Kidney epithelial cell (primary cell): ENCODE measurements around the gene KCNK4. TPM values are rescaled to one million over a fixed set of nuclear protein-coding genes. Genes with fewer than 3 reads are reported as not detected.

ENCODE experiments used
- DNase-seq: peaks from one replicate; pipeline ENCODE4 v3.0.0-alpha.2; 2010; ENCODE audit warnings: low read depth
- H3K27me3 ChIP-seq: 2 replicates; pipeline ENCODE4 v1.6.0; 2011; ENCODE audit warnings: low read length; ENCODE audit not compliant: control insufficient read depth, insufficient read depth
- H3K36me3 ChIP-seq: 2 replicates; pipeline ENCODE4 v1.5.1; 2011; ENCODE audit warnings: low read length; ENCODE audit not compliant: control insufficient read depth, insufficient read depth
- H3K4me3 ChIP-seq: 2 replicates; pipeline ENCODE4 v1.5.1; 2011; ENCODE audit warnings: low read depth, mild to moderate bottlenecking, control low read depth, low read length
- CTCF ChIP-seq: IDR thresholded peaks from 2 replicates; pipeline ENCODE4 v1.5.1; 2011; ENCODE audit warnings: mild to moderate bottlenecking, moderate library complexity, low read length, control low read depth, inconsistent platforms; ENCODE audit not compliant: insufficient read depth, poor library complexity, severe bottlenecking
- total RNA-seq: library from RNA; depleted of rRNA; stranded (reverse); fragments of >200 nt; gene quantifications from 2 replicates; pipeline ENCODE4 v1.2.3, GENCODE V29; 2015

Gene KCNK4
- total RNA-seq, 1 donor from 2014 or later = not detected

GRCh38 chr11:64261556-64262080, 29.5 kb upstream of the KCNK4 start:
- no peaks in the 10 kb centered on the region for H3K27me3 ChIP-seq
- H3K36me3 ChIP-seq = peaks cover 3% of the 10 kb centered on the region
- no peak for TF ChIP-seq CTCF
- no peak for DNase-seq
- no peak overlapping the region for H3K4me3 ChIP-seq

- H3K27me3 ChIP-seq = no peaks in the 10 kb centered on the region
- no peak for DNase-seq
- TF ChIP-seq CTCF = no peak
- no peak overlapping the region for H3K4me3 ChIP-seq
- H3K36me3 ChIP-seq = peaks cover 3% of the 10 kb centered on the region
Observed at GRCh38 chr11:64262271-64263002, 28.7 kb upstream of the KCNK4 start.

- no peak for TF ChIP-seq CTCF
- no peaks in the 10 kb centered on the region for H3K27me3 ChIP-seq
- H3K4me3 ChIP-seq = no peak overlapping the region
- peaks cover 3% of the 10 kb centered on the region for H3K36me3 ChIP-seq
- no peak for DNase-seq
Observed at GRCh38 chr11:64263021-64263946, 27.8 kb upstream of the KCNK4 start.

- DNase-seq = no peak
- H3K36me3 ChIP-seq = peaks cover 3% of the 10 kb centered on the region
- H3K27me3 ChIP-seq = no peaks in the 10 kb centered on the region
- TF ChIP-seq CTCF = no peak
- no peak overlapping the region for H3K4me3 ChIP-seq
Observed at GRCh38 chr11:64263947-64264317, 27.2 kb upstream of the KCNK4 start.

- peaks cover 3% of the 10 kb centered on the region for H3K36me3 ChIP-seq
- no peak for TF ChIP-seq CTCF
Observed at GRCh38 chr11:64264371-64264852, 26.7 kb upstream of the KCNK4 start.

More at GRCh38 chr11:64264371-64264852, 26.7 kb upstream of the KCNK4 start:
- DNase-seq = no peak
- H3K4me3 ChIP-seq = no peak overlapping the region
- no peaks in the 10 kb centered on the region for H3K27me3 ChIP-seq
